ENCODE measurements around the gene TRUB1.

TRUB1 gene

DNA sequence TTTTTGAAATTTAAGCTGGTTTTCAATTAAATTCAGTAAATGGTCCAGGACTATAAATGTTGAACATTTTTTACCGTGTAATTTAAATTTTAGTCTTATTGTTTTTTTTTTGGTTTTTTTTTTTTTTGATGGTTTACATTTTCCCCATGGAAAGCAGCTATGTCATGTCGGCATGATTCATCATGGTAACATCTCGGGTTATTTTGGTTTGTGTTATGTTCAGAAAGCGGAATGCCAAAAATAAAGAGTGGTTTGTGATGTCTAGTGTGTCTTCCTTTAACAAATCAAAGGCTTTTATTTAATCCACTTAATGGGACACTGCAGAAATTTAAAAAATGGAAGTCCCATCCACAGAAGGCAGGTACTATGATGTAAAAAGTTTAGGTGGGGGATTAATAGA, 58.5 kb downstream of the TRUB1 start:
- in situ Hi-C loops (cut with MboI; ENCODE audit: low sequenced_read_pairs, unreplicated experiment) = no loop called here
- DNase-seq (ENCODE audit: low spot score) = no peak

DNA sequence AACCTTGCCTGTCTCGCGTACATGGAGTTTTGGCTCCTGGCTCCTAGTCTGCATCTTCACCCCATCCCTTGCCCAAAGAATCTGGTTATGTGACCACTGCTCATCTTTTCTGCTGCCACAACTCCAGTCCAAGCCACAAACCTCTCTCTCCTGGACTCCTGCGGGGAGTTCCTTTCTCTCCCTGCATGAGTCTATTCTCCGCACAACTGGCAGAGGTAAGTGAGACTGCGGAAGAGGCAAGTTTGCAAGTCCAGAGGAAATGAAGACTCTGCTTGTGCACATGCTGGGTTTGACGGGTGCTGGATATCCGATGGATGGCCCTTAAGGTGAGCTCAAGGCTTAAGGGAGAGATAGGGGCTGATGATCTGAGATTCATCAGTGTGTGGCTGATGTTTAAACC, 61.0 kb downstream of the TRUB1 start:
- in situ Hi-C loops (cut with MboI; ENCODE audit: low sequenced_read_pairs, unreplicated experiment) = no loop called here
- TF ChIP-seq, protein P1, sequence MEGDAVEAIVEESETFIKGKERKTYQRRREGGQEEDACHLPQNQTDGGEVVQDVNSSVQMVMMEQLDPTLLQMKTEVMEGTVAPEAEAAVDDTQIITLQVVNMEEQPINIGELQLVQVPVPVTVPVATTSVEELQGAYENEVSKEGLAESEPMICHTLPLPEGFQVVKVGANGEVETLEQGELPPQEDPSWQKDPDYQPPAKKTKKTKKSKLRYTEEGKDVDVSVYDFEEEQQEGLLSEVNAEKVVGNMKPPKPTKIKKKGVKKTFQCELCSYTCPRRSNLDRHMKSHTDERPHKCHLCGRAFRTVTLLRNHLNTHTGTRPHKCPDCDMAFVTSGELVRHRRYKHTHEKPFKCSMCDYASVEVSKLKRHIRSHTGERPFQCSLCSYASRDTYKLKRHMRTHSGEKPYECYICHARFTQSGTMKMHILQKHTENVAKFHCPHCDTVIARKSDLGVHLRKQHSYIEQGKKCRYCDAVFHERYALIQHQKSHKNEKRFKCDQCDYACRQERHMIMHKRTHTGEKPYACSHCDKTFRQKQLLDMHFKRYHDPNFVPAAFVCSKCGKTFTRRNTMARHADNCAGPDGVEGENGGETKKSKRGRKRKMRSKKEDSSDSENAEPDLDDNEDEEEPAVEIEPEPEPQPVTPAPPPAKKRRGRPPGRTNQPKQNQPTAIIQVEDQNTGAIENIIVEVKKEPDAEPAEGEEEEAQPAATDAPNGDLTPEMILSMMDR (IDR thresholded peaks at IDR 0.05; ENCODE audit: borderline replicate concordance, control extremely low read depth, extremely low read depth, insufficient read depth, missing control alignments) = no peak
- no peak for DNase-seq (ENCODE audit: low spot score)

More for the DNA sequence above, 58.5 kb downstream of the TRUB1 start:
- TF ChIP-seq, protein P1 (IDR thresholded peaks at IDR 0.05; ENCODE audit: borderline replicate concordance, control extremely low read depth, extremely low read depth, insufficient read depth, missing control alignments) = no peak

DNA sequence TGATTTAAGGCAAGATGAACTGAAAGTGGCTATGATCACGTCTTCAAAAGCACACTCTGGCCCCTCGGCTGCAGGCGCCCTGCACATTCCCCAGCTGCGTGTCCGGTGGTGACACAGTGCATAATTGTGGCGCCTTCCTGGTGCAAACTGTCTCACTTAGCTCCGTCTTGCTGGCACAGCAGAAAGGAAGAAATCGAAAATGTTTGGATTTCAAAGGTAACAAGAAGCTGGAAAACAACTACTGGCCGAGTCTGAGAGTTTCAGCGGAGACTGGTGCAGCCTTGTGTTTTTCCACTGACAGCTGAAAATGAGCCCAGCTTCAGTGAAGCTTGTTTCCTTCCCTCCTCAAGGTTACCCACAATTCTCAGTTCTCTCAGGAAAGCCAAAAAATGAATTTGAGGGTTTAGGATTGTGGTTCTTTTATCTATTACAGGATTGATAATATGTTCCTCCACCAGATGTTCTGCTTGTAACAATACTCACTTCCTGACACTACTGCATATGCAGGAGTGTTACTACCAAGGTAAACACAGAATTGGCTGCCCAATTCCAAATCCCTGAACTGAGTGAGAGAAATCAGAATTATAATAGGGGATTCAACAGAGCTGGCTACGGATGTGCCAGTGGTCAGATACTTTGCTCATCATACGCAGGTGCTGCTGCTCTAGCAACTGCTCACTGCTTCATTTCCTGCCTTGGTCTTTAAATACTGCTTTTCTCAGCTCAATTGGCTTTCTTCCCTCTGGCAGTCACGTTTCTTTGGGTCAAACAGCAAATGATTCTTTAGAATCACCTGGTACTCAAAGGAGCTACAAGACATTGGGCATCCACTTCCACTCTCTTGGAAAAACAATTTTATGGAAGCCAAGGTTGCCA, 63.7 kb downstream of the TRUB1 start:
- DNase-seq (ENCODE audit: low spot score) = peak; percentile 16
- TF ChIP-seq, protein P1 (IDR thresholded peaks at IDR 0.05; ENCODE audit: borderline replicate concordance, control extremely low read depth, extremely low read depth, insufficient read depth, missing control alignments) = no peak
- in situ Hi-C loops (cut with MboI; ENCODE audit: low sequenced_read_pairs, unreplicated experiment) = no loop called here

DNA sequence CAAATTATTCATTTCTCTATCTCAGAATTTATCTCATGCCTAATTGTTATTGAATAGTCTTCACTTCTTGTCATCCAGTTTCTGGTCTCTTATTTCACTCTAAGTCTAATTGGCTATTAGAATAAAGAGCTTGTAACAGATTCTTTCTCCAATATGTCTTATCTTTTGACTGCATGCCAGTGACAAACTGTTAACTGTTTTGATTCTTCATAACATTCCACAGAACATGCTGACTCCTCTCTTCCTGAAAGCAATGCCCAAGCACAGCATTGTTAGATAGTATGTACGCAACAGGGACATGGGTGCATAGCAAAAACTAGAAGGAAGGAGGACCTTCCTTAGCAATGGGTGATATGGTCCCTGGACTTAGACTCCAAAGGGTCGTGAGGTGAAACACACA, 65.4 kb downstream of the TRUB1 start:
- in situ Hi-C loops (cut with MboI; ENCODE audit: low sequenced_read_pairs, unreplicated experiment) = no loop called here
- TF ChIP-seq, protein P1 (IDR thresholded peaks at IDR 0.05; ENCODE audit: borderline replicate concordance, control extremely low read depth, extremely low read depth, insufficient read depth, missing control alignments) = no peak
- no peak for DNase-seq (ENCODE audit: low spot score)

DNA sequence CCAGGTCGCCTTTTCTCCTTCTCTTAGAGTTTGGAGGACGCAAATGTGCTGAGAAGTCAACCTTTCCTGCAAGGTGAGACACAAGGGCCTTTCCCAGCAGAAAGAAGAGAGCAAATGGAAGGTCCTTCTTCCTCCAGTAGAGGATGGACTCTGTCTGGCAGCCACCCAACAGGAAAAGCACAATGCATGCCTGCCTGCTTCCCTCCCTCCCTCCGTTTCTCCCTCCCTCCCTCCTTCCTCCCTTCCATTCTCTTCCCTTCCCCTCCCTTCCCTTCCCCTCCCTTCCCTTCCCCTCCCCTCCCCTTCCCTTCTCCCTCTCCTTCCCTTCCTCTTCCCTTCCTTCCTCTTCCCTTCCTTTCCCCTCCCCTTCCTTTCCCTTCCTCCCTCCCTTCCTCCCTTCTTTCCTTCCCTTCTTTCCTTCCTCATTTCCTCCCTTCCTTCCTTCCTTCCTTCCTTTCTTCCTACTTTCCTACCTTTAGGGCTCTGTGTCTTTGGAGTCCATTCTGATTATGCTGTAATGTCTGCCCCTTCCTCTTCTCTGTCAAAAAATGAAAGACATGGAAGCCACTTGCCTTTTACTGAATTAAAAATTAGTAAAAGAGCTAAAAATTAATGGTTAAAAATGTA, 66.4 kb downstream of the TRUB1 start:
- in situ Hi-C loops (cut with MboI; ENCODE audit: low sequenced_read_pairs, unreplicated experiment) = no loop called here
- TF ChIP-seq, protein P1 (IDR thresholded peaks at IDR 0.05; ENCODE audit: borderline replicate concordance, control extremely low read depth, extremely low read depth, insufficient read depth, missing control alignments) = no peak
- no peak for DNase-seq (ENCODE audit: low spot score)

DNA sequence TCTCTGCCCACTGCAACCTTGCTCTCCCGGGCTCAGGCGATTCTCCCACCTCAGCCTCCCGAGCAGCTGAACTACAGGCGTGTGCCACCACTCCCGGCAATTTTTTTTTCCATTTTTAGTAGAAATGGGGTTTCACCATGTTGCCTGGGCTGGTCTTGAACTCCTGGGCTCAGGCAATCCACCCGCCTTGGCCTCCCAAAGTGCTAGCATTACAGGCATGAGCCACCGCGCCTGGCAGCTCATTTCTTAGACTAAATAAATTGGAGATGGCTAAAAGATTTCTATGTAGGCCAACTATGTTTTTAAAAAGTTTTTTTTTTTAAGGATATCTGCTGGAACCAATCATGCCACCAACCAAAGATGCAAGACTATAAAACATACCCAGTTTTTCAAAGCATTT, 67.8 kb downstream of the TRUB1 start:
- in situ Hi-C loops (cut with MboI; ENCODE audit: low sequenced_read_pairs, unreplicated experiment) = no loop called here
- DNase-seq (ENCODE audit: low spot score) = no peak
- TF ChIP-seq, protein P1 (IDR thresholded peaks at IDR 0.05; ENCODE audit: borderline replicate concordance, control extremely low read depth, extremely low read depth, insufficient read depth, missing control alignments) = no peak

Measured in GM13976 (cell line).